ENCODE results near the gene NSG1.

The NSG1 gene, protein sequence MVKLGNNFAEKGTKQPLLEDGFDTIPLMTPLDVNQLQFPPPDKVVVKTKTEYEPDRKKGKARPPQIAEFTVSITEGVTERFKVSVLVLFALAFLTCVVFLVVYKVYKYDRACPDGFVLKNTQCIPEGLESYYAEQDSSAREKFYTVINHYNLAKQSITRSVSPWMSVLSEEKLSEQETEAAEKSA

GRCh38 chr4:4386736-4387392 lies at the start of gene NSG1:
Gene NSG1 (plus strand): TSS chr4:4387102. CDS start chr4:4387630, 528 bp downstream.
- DNase-seq, result peak; percentile 20 to 38

DNA sequence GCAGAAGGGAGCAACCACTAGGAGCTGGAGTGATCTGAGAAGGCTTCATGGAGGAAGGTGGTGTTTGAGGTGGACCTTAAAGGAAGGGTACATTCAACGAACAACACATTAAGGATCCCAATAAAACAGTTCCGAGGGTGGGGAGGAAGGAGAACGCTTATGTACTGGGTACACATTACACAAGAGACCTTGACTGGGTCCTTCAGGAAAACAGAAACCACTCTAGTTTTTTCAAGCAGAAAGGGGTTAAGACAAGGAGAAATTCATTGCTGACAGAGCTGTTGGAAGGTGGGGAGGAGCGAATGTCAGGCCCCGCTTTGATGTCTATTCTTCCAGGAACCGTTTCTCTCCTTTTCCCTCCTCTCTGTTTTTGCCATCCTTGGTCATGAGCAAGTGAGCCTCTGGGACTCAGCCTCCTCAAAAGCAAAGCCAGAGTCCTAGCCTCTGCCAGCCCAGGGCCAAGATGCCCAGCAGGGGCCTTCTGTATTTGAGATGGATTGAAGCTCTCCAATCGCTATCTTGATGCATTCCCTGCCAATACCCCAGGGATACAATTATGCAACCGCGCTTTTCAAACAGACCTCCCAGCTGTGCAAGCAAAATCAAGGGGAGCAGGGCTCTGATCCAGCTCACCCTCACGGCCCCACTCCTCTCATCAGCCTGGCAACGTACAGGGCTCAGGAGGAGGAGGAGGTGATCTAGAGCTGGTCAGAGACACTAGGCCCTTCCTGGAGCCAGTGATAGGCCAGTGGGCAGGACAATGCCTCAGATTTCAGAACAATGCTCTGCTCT lies 48.5 kb upstream of the NSG1 start:
- no peak for DNase-seq

DNA sequence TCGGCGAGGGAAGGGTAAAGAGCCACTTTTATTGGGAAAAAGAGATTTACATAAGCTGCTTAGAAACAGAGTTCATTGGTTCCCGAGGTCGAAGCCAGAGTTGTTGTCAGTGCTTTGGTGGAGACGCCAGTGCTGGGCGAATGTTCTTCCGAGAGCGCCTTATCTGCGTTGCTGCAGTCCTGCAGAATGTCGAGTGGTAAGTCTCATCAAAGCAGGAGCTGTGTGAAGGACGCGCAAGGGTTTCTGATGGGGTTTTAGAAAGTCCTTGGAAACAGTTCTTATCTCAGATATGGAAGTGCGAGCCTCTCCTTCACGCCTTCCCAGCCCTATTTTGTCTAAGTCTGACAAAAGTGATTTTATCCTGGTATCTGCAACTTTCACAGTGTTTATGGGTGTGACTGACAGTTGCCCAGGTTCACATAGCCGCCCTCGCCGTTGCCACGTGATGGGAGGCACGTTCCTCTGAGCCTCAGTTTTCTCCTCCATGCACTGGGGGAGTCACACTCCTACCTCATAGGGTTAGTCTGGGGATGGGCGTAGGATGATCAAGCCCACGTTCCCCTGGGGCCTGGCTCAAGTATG lies 47.3 kb upstream of the NSG1 start:
- DNase-seq, result no peak

DNA sequence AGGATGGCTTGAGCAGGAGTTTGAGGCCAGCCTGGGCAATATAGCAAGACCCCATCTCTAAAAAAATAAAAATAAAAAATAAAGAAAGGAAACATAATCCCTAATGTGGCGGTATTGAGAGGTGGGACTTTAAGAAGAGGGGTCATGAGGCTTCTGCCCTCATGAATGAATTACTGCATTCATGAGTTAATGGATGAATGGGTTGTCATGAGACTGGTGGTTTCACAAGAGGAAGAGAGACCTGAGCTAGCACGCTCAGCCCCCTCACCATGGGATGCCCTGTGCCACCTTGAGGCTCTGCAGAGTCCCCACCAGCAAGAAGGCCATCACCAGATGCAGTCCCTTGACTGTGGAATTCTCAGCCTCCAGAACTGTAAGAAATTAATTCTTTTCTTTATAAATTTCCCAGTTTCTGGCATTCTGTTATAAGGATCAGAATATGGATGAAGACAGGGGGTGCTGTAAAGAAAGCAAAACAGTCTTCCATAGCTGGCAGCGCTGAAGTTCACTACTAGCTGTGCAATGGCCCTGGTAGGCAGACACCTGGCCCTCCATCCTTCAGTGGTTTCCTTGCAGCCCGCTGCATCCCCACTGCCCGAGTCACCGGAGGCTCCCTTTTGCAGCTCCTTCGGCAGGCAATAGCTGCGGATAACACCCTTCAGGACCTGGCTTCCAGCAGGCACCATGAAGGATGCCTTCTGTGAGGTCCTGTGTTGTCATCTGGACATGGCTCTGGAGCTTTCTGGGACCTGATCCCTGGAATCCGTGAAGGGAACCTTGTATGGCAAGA lies 44.8 kb upstream of the NSG1 start:
- DNase-seq, result no peak

DNA sequence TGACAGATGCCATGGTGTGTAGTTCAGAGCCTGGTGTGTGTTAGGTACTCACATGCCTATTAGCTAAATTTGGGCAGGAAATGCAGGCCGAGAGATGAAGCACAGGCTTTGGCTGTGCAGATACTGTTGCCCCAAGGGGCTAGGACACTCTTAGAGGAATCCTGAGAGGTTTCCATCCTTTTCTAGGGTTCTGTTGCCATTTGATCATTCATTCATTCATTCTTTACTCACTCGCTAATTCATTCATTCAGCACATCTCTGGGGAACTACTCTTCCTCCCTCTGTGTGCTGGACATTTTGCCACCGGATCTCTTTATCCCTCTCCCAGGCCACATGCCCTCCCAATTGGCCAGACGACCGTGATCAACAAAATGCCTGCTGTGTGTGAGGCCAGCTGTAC lies 43.9 kb upstream of the NSG1 start:
- DNase-seq, result no peak

GRCh38 chr4:4344915-4345527 lies 41.9 kb upstream of the NSG1 start:
- DNase-seq, result peak in 1 of 2 donors; percentile 27

- DNase-seq, result no peak
Measured at GRCh38 chr4:4347585-4347984, 39.3 kb upstream of the NSG1 start.

- DNase-seq, result peak; percentile 55 to 67
Measured at GRCh38 chr4:4348585-4348984, 38.3 kb upstream of the NSG1 start.

- no peak for DNase-seq
Measured at GRCh38 chr4:4349867-4350266, 37.0 kb upstream of the NSG1 start.

- no peak for DNase-seq
Measured at GRCh38 chr4:4350909-4351308, 36.0 kb upstream of the NSG1 start.

- DNase-seq, result no peak
Measured at GRCh38 chr4:4355302-4355701, 31.6 kb upstream of the NSG1 start.

- no peak for DNase-seq
Measured at GRCh38 chr4:4356106-4357041, 30.5 kb upstream of the NSG1 start.

DNA sequence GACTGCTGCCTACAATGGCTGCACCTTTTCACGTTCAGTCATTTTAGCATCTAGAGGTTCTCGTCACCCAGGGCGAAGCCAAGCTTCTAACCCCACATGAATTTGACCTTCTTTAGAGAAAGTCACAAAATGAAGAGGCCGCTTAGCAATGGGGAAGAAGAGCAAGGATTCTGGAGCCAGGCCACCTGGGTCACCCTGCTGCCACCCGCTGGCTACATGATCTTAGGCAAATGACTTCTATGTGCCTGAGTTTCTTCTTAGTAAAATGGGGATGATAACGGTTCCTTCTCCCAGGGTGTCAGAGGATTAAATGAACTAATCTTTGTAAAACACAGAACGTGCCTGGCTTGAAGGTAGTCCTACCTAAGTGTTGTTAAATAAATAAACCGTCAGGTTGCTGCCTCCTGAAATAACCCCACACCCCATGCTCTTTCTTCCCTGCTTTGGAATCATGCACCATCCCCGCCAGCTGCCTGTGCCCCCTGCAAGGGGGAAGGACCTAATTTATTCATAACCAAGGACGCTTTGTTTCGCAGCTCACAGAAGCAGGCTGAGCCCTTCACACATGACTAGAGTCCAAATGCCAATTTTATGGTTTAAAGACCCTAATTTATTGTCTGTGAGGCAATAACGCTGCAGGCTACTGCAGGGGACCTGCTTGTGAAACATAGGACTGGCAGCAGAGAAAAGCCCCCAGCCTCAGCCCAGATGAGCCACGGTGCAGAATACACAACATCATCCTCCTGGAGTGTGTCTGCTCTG lies 28.6 kb upstream of the NSG1 start:
- no peak for DNase-seq

GRCh38 chr4:4361883-4362282 lies 25.0 kb upstream of the NSG1 start:
- DNase-seq, result no peak

- DNase-seq, result no peak
Measured at GRCh38 chr4:4362991-4363697, 23.8 kb upstream of the NSG1 start.

GRCh38 chr4:4364061-4364460 lies 22.8 kb upstream of the NSG1 start:
- no peak for DNase-seq

DNA sequence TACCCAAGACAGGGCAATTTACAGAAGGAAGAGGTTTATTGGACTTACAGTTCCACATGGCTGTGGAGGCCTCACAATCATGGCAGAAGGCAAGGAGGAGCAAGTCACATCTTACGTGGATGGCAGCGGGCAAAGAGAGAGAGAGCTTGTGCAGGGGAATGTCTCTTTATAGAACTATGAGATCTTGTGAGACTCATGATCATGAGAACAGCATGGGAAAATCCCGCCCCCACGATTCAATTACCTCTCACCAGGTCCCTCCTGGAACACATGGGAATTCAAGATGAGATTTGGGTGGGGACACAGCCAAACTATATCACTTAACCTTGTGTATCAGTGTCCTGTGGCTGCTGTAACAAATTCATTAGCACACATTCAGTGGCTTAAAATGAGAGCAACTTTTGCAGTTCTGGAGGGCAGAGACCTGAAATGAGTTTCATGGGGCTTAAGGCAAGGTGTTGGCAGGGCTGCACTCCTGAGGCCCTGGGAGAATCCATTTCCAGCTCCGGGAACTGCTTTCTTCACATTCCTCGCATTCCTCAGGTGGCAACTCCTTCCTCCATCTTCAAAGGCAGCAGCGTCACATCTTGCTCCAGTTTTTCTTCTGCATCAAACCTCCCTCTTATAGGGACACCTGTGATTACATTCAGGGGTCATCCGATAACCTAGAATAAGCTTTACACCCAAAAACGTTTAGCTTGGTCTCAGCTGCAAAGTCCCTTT lies 22.3 kb upstream of the NSG1 start:
- no peak for DNase-seq

DNA sequence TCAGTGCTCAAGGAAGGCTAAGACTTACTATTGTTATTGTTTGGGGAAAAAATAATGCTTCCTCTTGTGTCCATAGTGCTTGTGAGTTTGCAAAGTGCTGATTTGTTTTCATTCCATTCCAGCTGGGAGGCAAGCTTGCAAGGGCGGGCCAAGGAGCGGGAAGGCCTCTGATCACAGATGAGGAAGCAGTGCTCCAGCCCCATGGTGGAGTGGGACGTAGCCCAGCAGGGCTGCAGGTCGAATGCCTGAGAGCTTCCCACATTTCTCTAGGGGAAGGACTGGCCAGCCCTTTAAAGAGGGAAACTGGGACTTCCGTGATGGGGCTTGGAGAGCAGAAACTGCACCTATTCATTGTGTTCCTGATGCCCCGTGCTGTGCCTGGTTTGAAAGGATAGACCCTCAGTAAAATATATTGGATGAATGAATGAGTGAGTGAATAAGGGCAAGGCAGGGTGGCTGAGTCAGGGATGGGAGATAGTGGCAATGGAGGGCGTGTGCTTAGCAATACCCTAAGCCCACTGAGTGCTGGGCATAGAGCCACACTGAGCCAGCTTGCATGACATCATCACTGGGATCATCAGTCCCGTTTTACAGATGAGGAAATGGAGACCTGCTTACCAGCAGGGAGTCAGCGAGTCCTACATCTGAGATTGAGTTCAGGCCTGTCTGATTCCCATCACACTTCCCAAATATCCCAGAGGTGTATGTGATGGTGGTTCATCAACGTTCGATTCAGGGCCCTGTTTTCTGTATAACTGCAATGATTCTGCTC lies 17.9 kb upstream of the NSG1 start:
- DNase-seq, result no peak
